Measurements from ENCODE around the gene ATPAF2.

ATPAF2 gene

GRCh38 chr17:17981330-17981729, 57.6 kb downstream of the ATPAF2 start:
- H3K27ac ChIP-seq (ENCODE audit: low read depth, low read length), result no peak overlapping the region
- no peaks in the 10 kb centered on the region for H3F3A ChIP-seq (ENCODE audit: control insufficient read depth, insufficient read depth)
- H3K36me3 ChIP-seq (ENCODE audit: control insufficient read depth, low read length), result no peaks in the 10 kb centered on the region
- no peaks in the 10 kb centered on the region for H4K20me1 ChIP-seq (ENCODE audit: control insufficient read depth, insufficient read depth, low read depth, low read length)
- H3K9me2 ChIP-seq (replicated peaks; ENCODE audit: control insufficient read depth, low read length), result no peaks in the 10 kb centered on the region
- H3K9me3 ChIP-seq (ENCODE audit: control insufficient read depth, insufficient read depth, low read length), result no peaks in the 10 kb centered on the region
- no peak overlapping the region for H3K4me3 ChIP-seq (ENCODE audit: low read length)
- H3K4me2 ChIP-seq (ENCODE audit: low read length), result no peak overlapping the region
- H3K79me2 ChIP-seq (ENCODE audit: control insufficient read depth, low read length), result no peaks in the 10 kb centered on the region
- TF ChIP-seq CTCF (IDR thresholded peaks at IDR 0.05; ENCODE audit: low read depth, low read length, poor library complexity, severe bottlenecking), result no peak
- TF ChIP-seq EZH2phosphoT487 (IDR thresholded peaks at IDR 0.05; ENCODE audit: borderline replicate concordance, low read length), result no peak
- H3K4me1 ChIP-seq (ENCODE audit: control insufficient read depth, low read length), result no peaks in the 10 kb centered on the region
- no peaks in the 10 kb centered on the region; the same call in 1 of the 2 replicates for H3K27me3 ChIP-seq (ENCODE audit: control insufficient read depth, low read length)

GRCh38 chr17:17979778-17980177, 59.2 kb downstream of the ATPAF2 start:
- Histone ChIP-seq H4K20me1 (ENCODE audit: control insufficient read depth, insufficient read depth, low read depth, low read length) (no peaks in the 10 kb centered on the region), H3K79me2 (ENCODE audit: control insufficient read depth, low read length) (no peaks in the 10 kb centered on the region), H3K36me3 (ENCODE audit: control insufficient read depth, low read length) (no peaks in the 10 kb centered on the region), H3K27ac (ENCODE audit: low read depth, low read length) (no peak overlapping the region), H3K27me3 (ENCODE audit: control insufficient read depth, low read length) (no peaks in the 10 kb centered on the region; the same call in 1 of the 2 replicates), H3K9me2 (replicated peaks; ENCODE audit: control insufficient read depth, low read length) (no peaks in the 10 kb centered on the region), H3K4me1 (ENCODE audit: control insufficient read depth, low read length) (no peaks in the 10 kb centered on the region), H3K9me3 (ENCODE audit: control insufficient read depth, insufficient read depth, low read length) (no peaks in the 10 kb centered on the region), H3K4me2 (ENCODE audit: low read length) (no peak overlapping the region), H3F3A (ENCODE audit: control insufficient read depth, insufficient read depth) (no peaks in the 10 kb centered on the region), H3K4me3 (ENCODE audit: low read length) (no peak overlapping the region)
- TF ChIP-seq CTCF (IDR thresholded peaks at IDR 0.05; ENCODE audit: low read depth, low read length, poor library complexity, severe bottlenecking) (no peak), EZH2phosphoT487 (IDR thresholded peaks at IDR 0.05; ENCODE audit: borderline replicate concordance, low read length) (no peak)

- H3K4me3 ChIP-seq (ENCODE audit: low read length), result no peak overlapping the region
- no peaks in the 10 kb centered on the region for H3K4me1 ChIP-seq (ENCODE audit: control insufficient read depth, low read length)
- no peaks in the 10 kb centered on the region; the same call in none of the 2 replicates for H3K27me3 ChIP-seq (ENCODE audit: control insufficient read depth, low read length)
- TF ChIP-seq EZH2phosphoT487 (IDR thresholded peaks at IDR 0.05; ENCODE audit: borderline replicate concordance, low read length) (no peak), CTCF (IDR thresholded peaks at IDR 0.05; ENCODE audit: low read depth, low read length, poor library complexity, severe bottlenecking) (no peak)
- H3K79me2 ChIP-seq (ENCODE audit: control insufficient read depth, low read length), result no peaks in the 10 kb centered on the region
- no peaks in the 10 kb centered on the region for H3K36me3 ChIP-seq (ENCODE audit: control insufficient read depth, low read length)
- no peaks in the 10 kb centered on the region for H3K9me3 ChIP-seq (ENCODE audit: control insufficient read depth, insufficient read depth, low read length)
- H4K20me1 ChIP-seq (ENCODE audit: control insufficient read depth, insufficient read depth, low read depth, low read length), result no peaks in the 10 kb centered on the region
- no peak overlapping the region for H3K4me2 ChIP-seq (ENCODE audit: low read length)
- H3K9me2 ChIP-seq (replicated peaks; ENCODE audit: control insufficient read depth, low read length), result no peaks in the 10 kb centered on the region
- H3F3A ChIP-seq (ENCODE audit: control insufficient read depth, insufficient read depth), result no peaks in the 10 kb centered on the region
- no peak overlapping the region for H3K27ac ChIP-seq (ENCODE audit: low read depth, low read length)
Measured at GRCh38 chr17:17978481-17979424, 60.2 kb downstream of the ATPAF2 start.
